K562 (cell line): ENCODE data around the gene AGPAT1. TPM values are rescaled to one million over a fixed set of nuclear protein-coding genes. Genes with fewer than 3 reads are reported as not detected.

Experiments
- ARID1B ChIP-seq: fragments of 450-650 bp; IDR thresholded peaks from 2 replicates; pipeline ENCODE4 v1.6.1; 2016; ENCODE audit warnings: antibody characterized with exemption, mild to moderate bottlenecking, inconsistent platforms
- EWSR1 ChIP-seq: fragments of 450-650 bp; IDR thresholded peaks from 2 replicates; pipeline ENCODE4 v1.6.1; 2018; ENCODE audit warnings: borderline replicate concordance, mild to moderate bottlenecking, low read depth, moderate library complexity; ENCODE audit not compliant: partially characterized antibody
- HMG20A ChIP-seq: fragments of 450-650 bp; formaldehyde crosslinking; conservative IDR thresholded peaks from 2 replicates; pipeline ENCODE4 v1.4.0; 2020; ENCODE audit warnings: mild to moderate bottlenecking, mixed read lengths
- LEF1 ChIP-seq: fragments of 450-650 bp; IDR thresholded peaks from 2 replicates; pipeline ENCODE4 v1.6.1; 2016; ENCODE audit warnings: mild to moderate bottlenecking
- MTA1 ChIP-seq: fragments of 450-650 bp; IDR thresholded peaks from 2 replicates; pipeline ENCODE4 v1.6.1; 2017; ENCODE audit warnings: borderline replicate concordance
- NELFE ChIP-seq: IDR thresholded peaks from 2 replicates; pipeline ENCODE4 v1.6.1; 2011; ENCODE audit warnings: mild to moderate bottlenecking; ENCODE audit not compliant: insufficient read depth, insufficient read length
- NR4A1 ChIP-seq, 2 experiments: fragments of 250-450 bp in 1 of 2; fragments of 450-650 bp in 1 of 2; sonication (Bioruptor Pico) in 1 of 2; IDR thresholded peaks; 2 replicates each; pipeline versions ENCODE4 v1.4.0 to v1.6.1; 2016 to 2020; ENCODE audit warnings: mild to moderate bottlenecking in 2 of 2, missing compliant biosample characterization in 1 of 2, missing genetic modification characterization in 1 of 2, moderate library complexity in 1 of 2
- PHF21A ChIP-seq: fragments of 450-650 bp; IDR thresholded peaks from 2 replicates; pipeline ENCODE4 v1.6.1; 2017; ENCODE audit warnings: low read depth, borderline replicate concordance
- TEAD4 ChIP-seq, 2 experiments: sonication (generic) in 1 of 2; formaldehyde crosslinking in 1 of 2; IDR thresholded peaks; 2 replicates each; pipeline versions ENCODE4 v1.6.1 to v1.8.0; 2012 to 2022; ENCODE audit warnings: borderline replicate concordance in 1 of 2, inconsistent platforms in 1 of 2, low read length in 1 of 2, mild to moderate bottlenecking in 1 of 2, missing genetic modification reagents in 1 of 2
- ZFP1 ChIP-seq: fragments of 450-650 bp; formaldehyde crosslinking; IDR thresholded peaks from 2 replicates; pipeline ENCODE4 v1.4.0; 2020; ENCODE audit warnings: mild to moderate bottlenecking, mixed read lengths
- ZNF217 ChIP-seq: sonication (generic); formaldehyde crosslinking; IDR thresholded peaks from 2 replicates; pipeline ENCODE4 v1.8.0; 2022; ENCODE audit warnings: mild to moderate bottlenecking, missing genetic modification reagents
- ZNF263 ChIP-seq: sonication (generic); formaldehyde crosslinking; IDR thresholded peaks from 2 replicates; pipeline ENCODE4 v1.8.0; 2022; ENCODE audit warnings: mild to moderate bottlenecking, missing genetic modification reagents, borderline replicate concordance
- ZNF318 ChIP-seq, 2 experiments: fragments of 450-650 bp; IDR thresholded peaks; 2 replicates each; pipeline ENCODE4 v1.6.1; 2016; ENCODE audit warnings: mild to moderate bottlenecking in 2 of 2, borderline replicate concordance in 1 of 2, low read depth in 1 of 2, moderate library complexity in 1 of 2
- ZNF778 ChIP-seq: fragments of 450-650 bp; formaldehyde crosslinking; IDR thresholded peaks from 2 replicates; pipeline ENCODE4 v1.4.0; 2020; ENCODE audit warnings: mild to moderate bottlenecking, moderate library complexity
- polyA plus RNA-seq, 8 experiments: library from polyadenylated mRNA; depleted of rRNA in 4 of 8; stranded (reverse) in 5 of 8; unstranded in 3 of 8; fragments of >200 nt; fragmentation: Nextera tagmentation in 2 of 8; fragmentation: Illumina TruSeq in 1 of 8; extraction: Ambion mirVana in 2 of 8; extraction: Trizol in 1 of 8; gene quantifications; 2 replicates each; pipeline versions ENCODE4 v1.2.1 to v1.2.3, GENCODE V29; 2011 to 2014; ENCODE audit warnings: inconsistent platforms in 1 of 8, missing spikeins in 1 of 8
- total RNA-seq, 7 experiments: library from RNA; depleted of rRNA in 6 of 7; stranded (reverse); fragments of >200 nt in 6 of 7; fragmentation: Illumina TruSeq in 2 of 7; extraction: Trizol in 2 of 7; gene quantifications; 2 replicates each; pipeline versions ENCODE4 v1.2.1 to v1.2.3, GENCODE V29; 2011 to 2021; ENCODE audit warnings: low replicate concordance in 1 of 7
- TF ChIP-seq, protein P1 (sequence below): sonication (generic); formaldehyde crosslinking; IDR thresholded peaks from 2 replicates; pipeline ENCODE4 v1.5.0; 2020; ENCODE audit warnings: missing genetic modification reagents
- TF ChIP-seq, protein P2 (sequence below): sonication (generic); formaldehyde crosslinking; IDR thresholded peaks from 2 replicates; pipeline ENCODE4 v1.8.0; 2022; ENCODE audit warnings: missing genetic modification reagents, mild to moderate bottlenecking, moderate library complexity, borderline replicate concordance

Gene AGPAT1
- total and polyA plus RNA-seq, 9 of the 15 experiments (the other 6 are each of a cell fraction or from before 2014, with no cell fraction given): 37.9 to 176 (median 69.4) TPM

- TF ChIP-seq, protein P1, sequence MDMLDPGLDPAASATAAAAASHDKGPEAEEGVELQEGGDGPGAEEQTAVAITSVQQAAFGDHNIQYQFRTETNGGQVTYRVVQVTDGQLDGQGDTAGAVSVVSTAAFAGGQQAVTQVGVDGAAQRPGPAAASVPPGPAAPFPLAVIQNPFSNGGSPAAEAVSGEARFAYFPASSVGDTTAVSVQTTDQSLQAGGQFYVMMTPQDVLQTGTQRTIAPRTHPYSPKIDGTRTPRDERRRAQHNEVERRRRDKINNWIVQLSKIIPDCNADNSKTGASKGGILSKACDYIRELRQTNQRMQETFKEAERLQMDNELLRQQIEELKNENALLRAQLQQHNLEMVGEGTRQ: peak; percentile 78
- TF ChIP-seq, protein P2, sequence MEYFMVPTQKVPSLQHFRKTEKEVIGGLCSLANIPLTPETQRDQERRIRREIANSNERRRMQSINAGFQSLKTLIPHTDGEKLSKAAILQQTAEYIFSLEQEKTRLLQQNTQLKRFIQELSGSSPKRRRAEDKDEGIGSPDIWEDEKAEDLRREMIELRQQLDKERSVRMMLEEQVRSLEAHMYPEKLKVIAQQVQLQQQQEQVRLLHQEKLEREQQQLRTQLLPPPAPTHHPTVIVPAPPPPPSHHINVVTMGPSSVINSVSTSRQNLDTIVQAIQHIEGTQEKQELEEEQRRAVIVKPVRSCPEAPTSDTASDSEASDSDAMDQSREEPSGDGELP: 0 out of 2 replicates have a peak, but pooled peaks have one; percentile 45
- TF ChIP-seq ZNF318 (IDR thresholded peaks at IDR 0.05; ENCODE audit: borderline replicate concordance in 1 of 2, low read depth in 1 of 2): no peak
- TF ChIP-seq ZNF263 (CRISPR knock-in tag): 0 out of 2 replicates have a peak, but pooled peaks have one; percentile 12
- TF ChIP-seq MTA1: no peak
- TF ChIP-seq ARID1B: peak; percentile 59
- peak; percentile 19 for TF ChIP-seq TEAD4 (IDR thresholded peaks at IDR 0.05; ENCODE audit: low read length)
- TF ChIP-seq TEAD4 (CRISPR knock-in tag; IDR thresholded peaks at IDR 0.05; ENCODE audit: borderline replicate concordance): no peak
- no peak for TF ChIP-seq EWSR1
- TF ChIP-seq LEF1: no peak
- peak; percentile 71; the same call in 1 of the 2 replicates for TF ChIP-seq PHF21A
- no peak for TF ChIP-seq ZNF217
- 0 out of 2 replicates have a peak, but pooled peaks have one; percentile 19 for TF ChIP-seq HMG20A (CRISPR knock-in tag)
- TF ChIP-seq ZNF778 (CRISPR knock-in tag): no peak
- TF ChIP-seq NELFE: no peak
- no peak for TF ChIP-seq NR4A1 (CRISPR knock-in tag; IDR thresholded peaks at IDR 0.05)
- no peak for TF ChIP-seq NR4A1 (tag; IDR thresholded peaks at IDR 0.05)
- no peak for TF ChIP-seq ZFP1 (CRISPR knock-in tag)
These were observed 2.9 kb upstream of the AGPAT1 start (continued) for GRCh38 chr6:32178547-32179440.
